OCI-LY3 (cell line): ENCODE results near the gene DCC.

Experiments
- H2AFZ ChIP-seq: fragments of 200-600, 300-600 bp; shearing (Covaris generic); 2 replicates; pipeline ENCODE4 v1.6.0; 2014; ENCODE audit warnings: antibody characterized with exemption, low read depth, low read length
- H3K27ac ChIP-seq: fragments of 200-600, 300-600 bp; sonication (generic); 2 replicates; pipeline ENCODE4 v1.5.1; 2014; ENCODE audit warnings: mild to moderate bottlenecking, low read length, moderate library complexity, mixed read lengths
- H3K27me3 ChIP-seq: fragments of 200-600, 300-600 bp; sonication (generic); 2 replicates; pipeline ENCODE4 v1.6.1; 2014; ENCODE audit warnings: low read depth, low read length, mixed read lengths
- H3K36me3 ChIP-seq: fragments of 200-600, 300-600 bp; sonication (generic); replicated peaks from 2 replicates; pipeline ENCODE3; 2014; ENCODE audit warnings: low read depth, low read length, mixed read lengths
- H3K4me1 ChIP-seq: fragments of 300-600, 200-600 bp; sonication (generic); 2 replicates; pipeline ENCODE4 v1.6.1; 2014; ENCODE audit warnings: low read length, mixed read lengths
- H3K4me2 ChIP-seq: fragments of 200-600, 300-600 bp; sonication (generic); 2 replicates; pipeline ENCODE4 v1.6.1; 2014; ENCODE audit warnings: low read length, mixed read lengths
- H3K4me3 ChIP-seq: fragments of 300-600, 200-600 bp; sonication (generic); 2 replicates; pipeline ENCODE4 v1.5.1; 2014; ENCODE audit warnings: antibody characterized with exemption, mild to moderate bottlenecking, low read length, moderate library complexity
- H3K79me2 ChIP-seq: fragments of 300-600, 200-600 bp; shearing (Covaris generic); 2 replicates; pipeline ENCODE4 v1.6.1; 2014; ENCODE audit warnings: mild to moderate bottlenecking, low read length, mixed read lengths
- H3K9ac ChIP-seq: fragments of 300-600, 200-600 bp; shearing (Covaris generic); 2 replicates; pipeline ENCODE4 v1.6.0; 2014; ENCODE audit warnings: mild to moderate bottlenecking, low read length, moderate library complexity
- H3K9me3 ChIP-seq: fragments of 200-600, 300-600 bp; shearing (Covaris generic); 2 replicates; pipeline ENCODE4 v1.6.1; 2014; ENCODE audit warnings: low read length, mixed read lengths; ENCODE audit not compliant: insufficient read depth
- H4K20me1 ChIP-seq: fragments of 200-600, 300-600 bp; sonication (generic); 2 replicates; pipeline ENCODE4 v1.6.1; 2016; ENCODE audit warnings: low read length, mixed read lengths; ENCODE audit not compliant: insufficient read depth
- EZH2phosphoT487 ChIP-seq: fragments of 200-600 bp; shearing (Covaris generic); IDR thresholded peaks from 2 replicates; pipeline ENCODE4 v1.6.1; 2018; ENCODE audit warnings: antibody characterized with exemption, mixed run types, low read depth
- TF ChIP-seq, protein P1 (sequence below): fragments of 200-600, 300-600 bp; sonication (generic); IDR thresholded peaks from 2 replicates; pipeline ENCODE4 v1.5.1; 2014; ENCODE audit warnings: antibody characterized with exemption, low read length, low read depth

The DCC gene

DNA sequence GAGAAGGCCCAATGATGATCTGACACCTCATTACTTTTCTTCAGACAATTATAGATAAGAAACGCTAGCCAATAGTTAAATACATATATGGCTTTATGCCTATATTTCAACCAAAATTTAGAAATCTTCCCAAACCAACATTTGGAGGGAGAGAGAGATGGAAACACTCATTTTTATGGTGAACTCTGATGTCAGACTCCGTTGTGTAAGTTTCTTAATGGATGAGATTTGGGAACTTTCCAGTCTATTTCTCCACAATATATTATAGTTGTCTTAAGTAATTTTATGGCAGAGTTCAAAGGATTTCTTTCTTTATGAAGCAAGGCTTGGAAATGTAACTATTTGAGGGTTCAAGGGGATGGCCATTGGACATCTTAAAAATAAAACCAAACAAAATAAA lies 407.0 kb downstream of the DCC start:
- no peak overlapping the region for H3K27ac ChIP-seq
- no peak overlapping the region for H3K4me3 ChIP-seq
- no peak overlapping the region for H3K9ac ChIP-seq
- no peak for TF ChIP-seq EZH2phosphoT487
- TF ChIP-seq, protein P1, sequence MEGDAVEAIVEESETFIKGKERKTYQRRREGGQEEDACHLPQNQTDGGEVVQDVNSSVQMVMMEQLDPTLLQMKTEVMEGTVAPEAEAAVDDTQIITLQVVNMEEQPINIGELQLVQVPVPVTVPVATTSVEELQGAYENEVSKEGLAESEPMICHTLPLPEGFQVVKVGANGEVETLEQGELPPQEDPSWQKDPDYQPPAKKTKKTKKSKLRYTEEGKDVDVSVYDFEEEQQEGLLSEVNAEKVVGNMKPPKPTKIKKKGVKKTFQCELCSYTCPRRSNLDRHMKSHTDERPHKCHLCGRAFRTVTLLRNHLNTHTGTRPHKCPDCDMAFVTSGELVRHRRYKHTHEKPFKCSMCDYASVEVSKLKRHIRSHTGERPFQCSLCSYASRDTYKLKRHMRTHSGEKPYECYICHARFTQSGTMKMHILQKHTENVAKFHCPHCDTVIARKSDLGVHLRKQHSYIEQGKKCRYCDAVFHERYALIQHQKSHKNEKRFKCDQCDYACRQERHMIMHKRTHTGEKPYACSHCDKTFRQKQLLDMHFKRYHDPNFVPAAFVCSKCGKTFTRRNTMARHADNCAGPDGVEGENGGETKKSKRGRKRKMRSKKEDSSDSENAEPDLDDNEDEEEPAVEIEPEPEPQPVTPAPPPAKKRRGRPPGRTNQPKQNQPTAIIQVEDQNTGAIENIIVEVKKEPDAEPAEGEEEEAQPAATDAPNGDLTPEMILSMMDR, result no peak
- no peaks in the 10 kb centered on the region for H3K36me3 ChIP-seq
- no peaks in the 10 kb centered on the region for H3K79me2 ChIP-seq
- H3K4me2 ChIP-seq, result no peak overlapping the region
- H3K27me3 ChIP-seq, result no peaks in the 10 kb centered on the region
- peaks cover 28% of the 10 kb centered on the region for H3K4me1 ChIP-seq
- H3K9me3 ChIP-seq, result no peaks in the 10 kb centered on the region
- H2AFZ ChIP-seq, result no peak overlapping the region
- no peaks in the 10 kb centered on the region for H4K20me1 ChIP-seq

DNA sequence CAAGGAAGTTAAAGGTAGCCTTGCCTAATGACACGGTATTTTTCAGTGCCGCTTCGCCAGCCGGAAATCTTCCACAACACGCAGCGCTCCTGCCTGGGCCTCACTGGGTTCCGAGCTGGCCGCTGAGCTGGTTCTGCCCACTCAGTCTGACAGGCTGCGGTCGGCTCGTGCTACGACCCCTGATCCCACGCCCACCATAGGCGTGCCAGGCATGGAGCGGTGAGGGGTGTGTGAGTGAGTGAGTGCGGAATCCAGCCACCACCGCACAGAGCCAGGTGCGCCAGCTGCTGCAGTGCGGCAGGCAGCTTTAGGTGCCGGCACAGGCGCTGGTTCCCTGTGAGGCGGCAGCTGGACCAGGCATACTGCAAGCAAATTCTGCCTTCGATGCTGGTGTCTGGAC lies 407.9 kb downstream of the DCC start:
- no peak for TF ChIP-seq EZH2phosphoT487
- TF ChIP-seq, protein P1, result no peak
- H3K4me3 ChIP-seq, result no peak overlapping the region
- no peak overlapping the region for H3K27ac ChIP-seq
- H3K9ac ChIP-seq, result no peak overlapping the region
- no peaks in the 10 kb centered on the region for H4K20me1 ChIP-seq
- H3K4me2 ChIP-seq, result no peak overlapping the region
- no peaks in the 10 kb centered on the region for H3K79me2 ChIP-seq
- H2AFZ ChIP-seq, result no peak overlapping the region
- no peaks in the 10 kb centered on the region for H3K36me3 ChIP-seq
- H3K4me1 ChIP-seq, result peaks cover 31% of the 10 kb centered on the region
- 0 out of 2 replicates have a peak, but pooled peaks cover 3% of the 10 kb centered on the region for H3K9me3 ChIP-seq
- no peaks in the 10 kb centered on the region for H3K27me3 ChIP-seq

DNA sequence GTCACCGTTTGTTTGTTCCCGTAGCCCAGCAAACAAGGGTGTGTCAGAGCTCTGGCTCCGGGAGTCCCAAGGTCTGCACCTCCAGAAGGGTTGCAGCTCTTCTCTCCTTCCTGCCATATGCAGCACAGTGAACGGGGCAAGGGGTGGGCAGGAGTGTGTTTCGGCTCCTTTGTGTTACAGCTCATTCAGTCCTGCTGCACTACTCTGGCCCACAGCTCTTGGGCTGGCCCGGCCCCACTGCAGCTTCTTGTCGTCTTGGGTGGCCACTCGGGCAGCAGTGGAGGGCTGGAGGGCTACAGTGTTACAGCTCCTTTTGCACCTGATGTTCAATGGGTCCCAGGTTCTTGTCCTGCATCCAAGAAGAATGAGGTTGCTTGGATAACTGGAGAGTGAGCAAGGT lies 408.3 kb downstream of the DCC start:
- no peak overlapping the region for H2AFZ ChIP-seq
- no peaks in the 10 kb centered on the region for H3K36me3 ChIP-seq
- peaks cover 31% of the 10 kb centered on the region for H3K4me1 ChIP-seq
- H3K9me3 ChIP-seq, result 0 out of 2 replicates have a peak, but pooled peaks cover 3% of the 10 kb centered on the region
- H3K4me3 ChIP-seq, result no peak overlapping the region
- no peaks in the 10 kb centered on the region for H3K27me3 ChIP-seq
- no peaks in the 10 kb centered on the region for H4K20me1 ChIP-seq
- TF ChIP-seq, protein P1, result no peak
- no peak for TF ChIP-seq EZH2phosphoT487
- H3K9ac ChIP-seq, result no peak overlapping the region
- no peak overlapping the region for H3K27ac ChIP-seq
- H3K79me2 ChIP-seq, result no peaks in the 10 kb centered on the region
- H3K4me2 ChIP-seq, result no peak overlapping the region

DNA sequence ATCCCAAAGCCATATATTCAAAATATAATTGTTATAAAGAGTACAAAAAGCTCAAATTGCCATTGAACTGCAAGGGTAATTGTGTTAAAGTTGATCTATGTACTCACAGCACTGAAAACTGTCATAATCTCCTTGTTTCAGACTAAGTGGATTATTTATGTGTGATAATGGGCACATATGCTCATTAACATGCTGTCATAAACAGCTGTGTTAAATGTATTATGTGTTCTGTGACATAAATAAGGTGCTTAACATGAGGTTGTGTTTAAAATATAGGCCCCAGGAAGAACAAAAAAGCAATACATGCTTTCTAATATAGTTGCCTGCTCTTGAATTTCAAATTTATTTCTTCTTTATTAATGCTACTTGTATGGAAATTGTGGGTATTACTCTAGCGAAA lies 409.5 kb downstream of the DCC start:
- no peaks in the 10 kb centered on the region for H3K27me3 ChIP-seq
- peak overlapping the region; percentile 46; the same call in 1 of the 2 replicates for H3K4me2 ChIP-seq
- no peaks in the 10 kb centered on the region for H4K20me1 ChIP-seq
- TF ChIP-seq, protein P1, result no peak
- no peak for TF ChIP-seq EZH2phosphoT487
- H3K36me3 ChIP-seq, result no peaks in the 10 kb centered on the region
- H3K9me3 ChIP-seq, result 0 out of 2 replicates have a peak, but pooled peaks cover 3% of the 10 kb centered on the region
- H3K4me3 ChIP-seq, result no peak overlapping the region
- no peaks in the 10 kb centered on the region for H3K79me2 ChIP-seq
- H2AFZ ChIP-seq, result peak overlapping the region; percentile 35
- no peak overlapping the region for H3K9ac ChIP-seq
- peaks cover 42% of the 10 kb centered on the region for H3K4me1 ChIP-seq
- peak overlapping the region; percentile 49 for H3K27ac ChIP-seq
